HG02678 (cell line): Measurements from ENCODE around the gene SLC4A7.
"Not testable (repeated sequence)": the region's sequence is repeated elsewhere in the genome, so short reads cannot be mapped to it uniquely, and the experiment has no call there.

Experiments used
- ATAC-seq: cut with Tn5 transposase; IDR thresholded peaks from one replicate; pipeline ENCODE4 v1.9.1; 2021; ENCODE audit warnings: mild to moderate bottlenecking, moderate library complexity; ENCODE audit not compliant: unreplicated experiment

Gene SLC4A7

GRCh38 chr3:27438352-27438751 lies 45.8 kb downstream of the SLC4A7 start:
- ATAC-seq: not testable (repeated sequence)

GRCh38 chr3:27431116-27431515 lies 53.1 kb downstream of the SLC4A7 start:
- no peak for ATAC-seq

GRCh38 chr3:27429909-27430308 lies 54.3 kb downstream of the SLC4A7 start:
- no peak for ATAC-seq

- ATAC-seq: no peak
Measured at GRCh38 chr3:27428446-27428845, 55.7 kb downstream of the SLC4A7 start.

- no peak for ATAC-seq
Measured at GRCh38 chr3:27426926-27427325, 57.3 kb downstream of the SLC4A7 start.

- ATAC-seq: no peak
Measured at GRCh38 chr3:27425896-27426565, 58.2 kb downstream of the SLC4A7 start.

GRCh38 chr3:27424812-27425521 lies 59.2 kb downstream of the SLC4A7 start:
- not testable (repeated sequence) for ATAC-seq

- no peak for ATAC-seq
Measured at GRCh38 chr3:27423463-27423862, 60.7 kb downstream of the SLC4A7 start.

- ATAC-seq: no peak
Measured at GRCh38 chr3:27422617-27423016, 61.6 kb downstream of the SLC4A7 start.

- ATAC-seq: no peak
Measured at GRCh38 chr3:27415202-27415601, 69.0 kb downstream of the SLC4A7 start.

- peak; percentile 88 for ATAC-seq
Measured at GRCh38 chr3:27392950-27393679, 91.1 kb downstream of the SLC4A7 start.

GRCh38 chr3:27392414-27392813 lies 91.8 kb downstream of the SLC4A7 start:
- not testable (repeated sequence) for ATAC-seq

GRCh38 chr3:27391796-27392195 lies 92.4 kb downstream of the SLC4A7 start:
- ATAC-seq: no peak

GRCh38 chr3:27387625-27388024 lies 96.6 kb downstream of the SLC4A7 start:
- no peak for ATAC-seq

GRCh38 chr3:27385504-27385903 lies 98.7 kb downstream of the SLC4A7 start:
- no peak for ATAC-seq

GRCh38 chr3:27384191-27384590 lies 100.0 kb downstream of the SLC4A7 start:
- no peak for ATAC-seq

GRCh38 chr3:27380433-27381357 lies 103.5 kb downstream of the SLC4A7 start:
- ATAC-seq: no peak

GRCh38 chr3:27378331-27378730 lies 105.9 kb downstream of the SLC4A7 start:
- ATAC-seq: no peak

- ATAC-seq: no peak
Measured at GRCh38 chr3:27376109-27376772, 107.9 kb downstream of the SLC4A7 start.
